Chondrocyte (in vitro differentiated cells): ENCODE measurements around the gene MINAR1. TPM values are rescaled to one million over a fixed set of nuclear protein-coding genes. Genes with fewer than 3 reads are reported as not detected.

ENCODE experiments used
- DNase-seq: peaks from one replicate; pipeline ENCODE4 v3.0.0; 2021; ENCODE audit warnings: mixed read lengths, low spot score
- H3K27ac Mint-ChIP-seq: one replicate; pipeline ENCODE4 v1.8.0; 2021; ENCODE audit warnings: mild to moderate bottlenecking, moderate library complexity, mixed read lengths; ENCODE audit not compliant: unreplicated experiment
- H3K27me3 Mint-ChIP-seq: 2 replicates; pipeline ENCODE4 v1.8.0; 2021; ENCODE audit warnings: low read depth, mixed read lengths
- H3K36me3 Mint-ChIP-seq: 2 replicates; pipeline ENCODE4 v1.8.0; 2021; ENCODE audit warnings: low read depth, mixed read lengths
- H3K4me1 Mint-ChIP-seq: 2 replicates; pipeline ENCODE4 v1.8.0; 2021; ENCODE audit warnings: low read depth, mild to moderate bottlenecking, mixed read lengths
- H3K4me3 Mint-ChIP-seq: one replicate; pipeline ENCODE4 v1.8.0; 2021; ENCODE audit warnings: mild to moderate bottlenecking, moderate library complexity, mixed read lengths; ENCODE audit not compliant: unreplicated experiment
- H3K9me3 Mint-ChIP-seq: 2 replicates; pipeline ENCODE4 v1.8.0; 2021; ENCODE audit warnings: low read depth, mixed read lengths
- CTCF ChIP-seq: fragments of 200-600 bp; sonication (generic); IDR thresholded peaks from 2 replicates; pipeline ENCODE4 v1.5.0; 2021; ENCODE audit warnings: antibody characterized with exemption, mild to moderate bottlenecking, moderate library complexity
- total RNA-seq: library from RNA; stranded (reverse); gene quantifications from 3 replicates; pipeline ENCODE4 v1.2.1, GENCODE V29; 2021

MINAR1 gene
- total RNA-seq, 1 donor from 2014 or later = 3.8 TPM

GRCh38 chr15:79454063-79454462 is 21.9 kb downstream of the MINAR1 start:
- DNase-seq = no peak
- Mint-ChIP-seq H3K4me1 (no peaks in the 10 kb centered on the region), H3K36me3 (peaks cover 1% of the 10 kb centered on the region), H3K27ac (no peak overlapping the region), H3K4me3 (no peak overlapping the region), H3K9me3 (no peaks in the 10 kb centered on the region), H3K27me3 (no peaks in the 10 kb centered on the region)
- TF ChIP-seq CTCF = no peak

GRCh38 chr15:79455361-79455760 is 23.2 kb downstream of the MINAR1 start:
- peaks cover 4% of the 10 kb centered on the region for H3K36me3 Mint-ChIP-seq
- no peaks in the 10 kb centered on the region for H3K9me3 Mint-ChIP-seq
- H3K4me3 Mint-ChIP-seq = no peak overlapping the region
- no peak for TF ChIP-seq CTCF
- no peaks in the 10 kb centered on the region for H3K4me1 Mint-ChIP-seq
- no peak for DNase-seq
- no peaks in the 10 kb centered on the region for H3K27me3 Mint-ChIP-seq
- no peak overlapping the region for H3K27ac Mint-ChIP-seq

- Mint-ChIP-seq H3K27ac (no peak overlapping the region), H3K4me1 (no peaks in the 10 kb centered on the region), H3K36me3 (peaks cover 4% of the 10 kb centered on the region), H3K4me3 (no peak overlapping the region), H3K9me3 (no peaks in the 10 kb centered on the region), H3K27me3 (no peaks in the 10 kb centered on the region)
- TF ChIP-seq CTCF = no peak
- DNase-seq = no peak
These were observed 23.8 kb downstream of the MINAR1 start for GRCh38 chr15:79455943-79456342.

GRCh38 chr15:79458491-79458890 is 26.4 kb downstream of the MINAR1 start:
- no peak for DNase-seq
- no peaks in the 10 kb centered on the region for H3K4me1 Mint-ChIP-seq
- no peaks in the 10 kb centered on the region for H3K9me3 Mint-ChIP-seq
- peaks cover 6% of the 10 kb centered on the region for H3K36me3 Mint-ChIP-seq
- H3K27me3 Mint-ChIP-seq = no peaks in the 10 kb centered on the region
- TF ChIP-seq CTCF = no peak
- H3K27ac Mint-ChIP-seq = no peak overlapping the region
- H3K4me3 Mint-ChIP-seq = no peak overlapping the region

- H3K27me3 Mint-ChIP-seq = no peaks in the 10 kb centered on the region
- peaks cover 6% of the 10 kb centered on the region for H3K36me3 Mint-ChIP-seq
- H3K9me3 Mint-ChIP-seq = no peaks in the 10 kb centered on the region
- no peak for TF ChIP-seq CTCF
- no peak overlapping the region for H3K4me3 Mint-ChIP-seq
- no peak for DNase-seq
- no peaks in the 10 kb centered on the region for H3K4me1 Mint-ChIP-seq
- H3K27ac Mint-ChIP-seq = no peak overlapping the region
These were observed 27.5 kb downstream of the MINAR1 start for GRCh38 chr15:79459666-79460065.
